Measurements from ENCODE around the gene NAV2. TPM values are rescaled to one million over a fixed set of nuclear protein-coding genes. Genes with fewer than 3 reads are reported as not detected.

NAV2 gene
- total RNA-seq, 2 donors from 2014 or later: 21.3 to 45.3 TPM

DNA sequence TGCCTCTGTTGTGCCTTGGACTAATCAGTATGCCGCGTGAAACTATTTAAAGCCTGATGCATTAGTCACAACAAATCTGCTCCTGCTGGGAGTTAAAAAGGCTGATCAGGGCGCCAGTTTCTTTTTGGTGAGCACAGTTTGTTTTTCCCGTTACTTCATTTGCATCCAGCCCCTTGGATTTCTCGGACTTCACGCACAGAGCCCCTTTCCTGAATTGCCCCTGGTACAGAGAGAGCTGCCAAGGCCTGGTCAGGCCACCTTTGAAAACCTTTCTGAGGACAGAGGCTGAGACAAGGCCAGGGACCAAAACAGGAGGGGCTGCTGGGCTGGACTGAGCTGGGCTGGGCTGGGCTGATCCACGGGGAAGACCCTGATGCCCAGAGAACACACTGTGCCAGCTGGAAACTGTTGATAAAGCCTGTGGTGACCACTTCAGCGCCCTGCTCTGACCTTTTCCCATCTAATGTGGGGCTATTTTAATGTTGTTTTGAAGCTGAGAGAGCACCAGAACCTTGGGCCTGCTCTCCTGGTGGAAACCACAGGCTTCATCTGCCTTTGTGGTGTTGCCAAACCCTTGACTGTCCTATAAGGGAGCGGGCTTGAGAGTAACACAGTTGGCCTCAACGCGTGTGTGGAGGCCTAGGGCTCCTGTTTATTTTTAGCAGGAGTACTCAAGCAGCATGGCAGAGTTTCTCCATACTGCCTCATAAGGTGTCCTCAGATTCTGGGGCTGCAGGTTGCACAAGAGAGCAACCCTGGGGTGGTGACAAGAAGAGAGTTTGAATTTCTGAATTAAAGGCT lies 44.2 kb downstream of the NAV2 start:
- H3K27ac ChIP-seq: no peak overlapping the region
- H3K9ac ChIP-seq (ENCODE audit: low read depth in 2 of 2, low read length in 2 of 2): no peak overlapping the region
- no peaks in the 10 kb centered on the region for H3K4me1 ChIP-seq
- H3K9me3 ChIP-seq: no peaks in the 10 kb centered on the region
- TF ChIP-seq, protein P1, sequence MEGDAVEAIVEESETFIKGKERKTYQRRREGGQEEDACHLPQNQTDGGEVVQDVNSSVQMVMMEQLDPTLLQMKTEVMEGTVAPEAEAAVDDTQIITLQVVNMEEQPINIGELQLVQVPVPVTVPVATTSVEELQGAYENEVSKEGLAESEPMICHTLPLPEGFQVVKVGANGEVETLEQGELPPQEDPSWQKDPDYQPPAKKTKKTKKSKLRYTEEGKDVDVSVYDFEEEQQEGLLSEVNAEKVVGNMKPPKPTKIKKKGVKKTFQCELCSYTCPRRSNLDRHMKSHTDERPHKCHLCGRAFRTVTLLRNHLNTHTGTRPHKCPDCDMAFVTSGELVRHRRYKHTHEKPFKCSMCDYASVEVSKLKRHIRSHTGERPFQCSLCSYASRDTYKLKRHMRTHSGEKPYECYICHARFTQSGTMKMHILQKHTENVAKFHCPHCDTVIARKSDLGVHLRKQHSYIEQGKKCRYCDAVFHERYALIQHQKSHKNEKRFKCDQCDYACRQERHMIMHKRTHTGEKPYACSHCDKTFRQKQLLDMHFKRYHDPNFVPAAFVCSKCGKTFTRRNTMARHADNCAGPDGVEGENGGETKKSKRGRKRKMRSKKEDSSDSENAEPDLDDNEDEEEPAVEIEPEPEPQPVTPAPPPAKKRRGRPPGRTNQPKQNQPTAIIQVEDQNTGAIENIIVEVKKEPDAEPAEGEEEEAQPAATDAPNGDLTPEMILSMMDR (IDR thresholded peaks at IDR 0.05): no peak
- H3K4me3 ChIP-seq: no peak overlapping the region
- intact Hi-C loops (cut with DNase I): no loop called here
- no peaks in the 10 kb centered on the region for H3K27me3 ChIP-seq
- no peak for DNase-seq
- no peaks in the 10 kb centered on the region for H3K36me3 ChIP-seq

DNA sequence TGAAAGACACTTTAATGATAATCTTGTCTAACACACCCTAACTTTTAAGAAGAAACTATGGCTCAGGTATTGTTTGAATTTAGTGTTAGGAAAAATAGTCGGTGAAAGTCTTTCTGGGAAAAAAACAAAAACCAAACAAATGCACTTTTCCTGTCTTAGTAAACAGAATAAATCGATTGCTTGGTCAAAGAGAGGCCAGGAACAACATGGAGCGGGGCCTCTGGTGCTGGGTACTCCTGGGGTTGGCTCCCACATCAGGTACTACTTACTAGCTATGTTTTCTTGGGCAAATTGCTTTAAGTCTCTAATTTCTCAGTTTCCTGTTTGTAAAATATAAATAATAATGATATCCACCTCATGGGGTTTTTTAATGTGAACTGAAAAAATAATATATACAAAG lies 46.8 kb downstream of the NAV2 start:
- TF ChIP-seq, protein P1 (IDR thresholded peaks at IDR 0.05): no peak
- no peaks in the 10 kb centered on the region for H3K9me3 ChIP-seq
- H3K36me3 ChIP-seq: no peaks in the 10 kb centered on the region
- H3K4me1 ChIP-seq: no peaks in the 10 kb centered on the region
- H3K4me3 ChIP-seq: no peak overlapping the region
- H3K27me3 ChIP-seq: no peaks in the 10 kb centered on the region
- H3K9ac ChIP-seq (ENCODE audit: low read depth in 2 of 2, low read length in 2 of 2): no peak overlapping the region
- no peak overlapping the region for H3K27ac ChIP-seq
- intact Hi-C loops (cut with DNase I): no loop called here
- DNase-seq: no peak

DNA sequence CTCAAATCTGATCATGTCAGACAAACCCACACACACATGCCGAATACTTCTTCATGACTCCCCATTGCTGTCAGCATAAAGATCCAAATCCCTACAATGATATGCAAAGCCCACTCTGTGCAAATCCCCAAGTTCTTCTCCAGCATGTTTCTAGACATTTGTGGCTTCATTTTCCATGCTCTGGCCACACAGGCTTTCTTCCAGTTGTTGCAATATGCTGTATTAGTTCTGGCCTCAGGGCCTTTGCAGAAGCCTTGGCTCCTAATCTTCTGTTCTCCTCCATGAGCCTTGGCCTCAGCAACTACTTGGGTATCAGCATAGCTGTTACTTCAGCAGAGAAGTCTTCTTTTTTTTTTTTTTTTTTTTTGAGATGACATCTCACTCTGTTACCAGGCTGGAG lies 49.6 kb downstream of the NAV2 start:
- no peaks in the 10 kb centered on the region for H3K36me3 ChIP-seq
- H3K9ac ChIP-seq (ENCODE audit: low read depth in 2 of 2, low read length in 2 of 2): no peak overlapping the region
- intact Hi-C loops (cut with DNase I): no loop called here
- DNase-seq: no peak
- H3K4me3 ChIP-seq: no peak overlapping the region
- TF ChIP-seq, protein P1 (IDR thresholded peaks at IDR 0.05): no peak
- H3K9me3 ChIP-seq: no peaks in the 10 kb centered on the region
- no peak overlapping the region for H3K27ac ChIP-seq
- no peaks in the 10 kb centered on the region for H3K27me3 ChIP-seq
- H3K4me1 ChIP-seq: no peaks in the 10 kb centered on the region

DNA sequence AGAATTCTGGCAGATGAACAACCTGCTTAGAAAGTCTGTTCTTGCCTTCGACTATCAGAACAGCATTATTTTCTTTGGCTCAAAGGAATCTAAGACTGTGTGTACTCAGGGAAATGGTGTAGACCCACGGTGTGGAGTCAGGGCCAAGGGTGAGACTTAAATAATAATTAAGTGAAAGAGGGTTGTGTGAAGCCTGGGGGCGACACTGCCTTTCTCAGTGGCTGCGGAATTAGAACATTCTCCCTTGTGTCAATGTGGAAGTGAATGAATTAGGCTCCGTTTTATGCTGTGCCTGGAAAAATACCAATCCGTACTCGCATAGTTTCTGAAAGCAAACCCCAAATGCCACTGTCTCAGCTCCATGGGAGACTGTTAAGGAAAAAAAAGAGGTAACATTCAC lies 50.7 kb downstream of the NAV2 start:
- DNase-seq: no peak
- no peaks in the 10 kb centered on the region for H3K36me3 ChIP-seq
- no peak overlapping the region for H3K27ac ChIP-seq
- intact Hi-C loops (cut with DNase I): no loop called here
- no peaks in the 10 kb centered on the region for H3K4me1 ChIP-seq
- no peaks in the 10 kb centered on the region for H3K9me3 ChIP-seq
- H3K4me3 ChIP-seq: no peak overlapping the region
- H3K9ac ChIP-seq (ENCODE audit: low read depth in 2 of 2, low read length in 2 of 2): no peak overlapping the region
- TF ChIP-seq, protein P1 (IDR thresholded peaks at IDR 0.05): no peak
- no peaks in the 10 kb centered on the region for H3K27me3 ChIP-seq

DNA sequence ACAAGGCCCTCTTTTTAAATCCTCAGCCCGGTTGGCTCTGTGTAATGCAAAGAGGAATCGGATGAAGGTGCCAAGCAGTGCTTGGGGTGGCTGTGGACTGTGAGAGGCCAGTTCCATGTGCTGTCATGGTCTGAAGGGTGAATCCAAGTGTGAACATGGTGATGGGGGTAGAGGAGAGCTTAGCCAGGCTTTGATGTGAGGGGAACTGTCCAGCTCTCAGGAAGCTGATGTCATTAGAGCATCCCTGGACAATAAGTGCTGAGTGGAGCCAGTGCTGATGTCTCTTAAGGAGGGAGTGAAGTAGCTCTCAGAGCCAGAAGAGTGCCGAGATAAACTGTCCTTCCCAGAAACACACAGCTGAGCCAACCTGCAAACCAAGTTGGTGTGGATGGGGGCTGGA lies 53.6 kb downstream of the NAV2 start:
- Histone ChIP-seq H3K4me3 (no peak overlapping the region), H3K27me3 (no peaks in the 10 kb centered on the region), H3K4me1 (no peaks in the 10 kb centered on the region), H3K9ac (ENCODE audit: low read depth in 2 of 2, low read length in 2 of 2) (no peak overlapping the region), H3K9me3 (no peaks in the 10 kb centered on the region), H3K27ac (no peak overlapping the region), H3K36me3 (no peaks in the 10 kb centered on the region)
- intact Hi-C loops (cut with DNase I): no loop called here
- no peak for DNase-seq
- TF ChIP-seq, protein P1 (IDR thresholded peaks at IDR 0.05): no peak

All from colonic mucosa (tissue), 4 donors.